Prostate gland (tissue), 2 donors: ENCODE results near the gene FASTK. TPM values are rescaled to one million over a fixed set of nuclear protein-coding genes. Genes with fewer than 3 reads are reported as not detected.

Experiments used
- DNase-seq: peaks from one replicate; pipeline ENCODE4 v3.0.0-alpha.2; 2019; ENCODE audit warnings: low spot score
- H3K27ac ChIP-seq, 2 donors: fragments of 200-600 bp; sonication (generic); 2 replicates each; pipeline ENCODE4 v1.5.1; 2017 to 2019
- H3K27me3 ChIP-seq: fragments of 200-600 bp; sonication (generic); replicated peaks from 2 replicates; pipeline ENCODE4 v1.5.1; 2019; ENCODE audit not compliant: insufficient read depth
- H3K36me3 ChIP-seq, 2 donors: fragments of 200-600 bp; sonication (generic); 1 replicate in 1 of 2; 2 replicates in 1 of 2; pipeline versions ENCODE4 v1.5.1 to v1.8.1; 2017 to 2019
- H3K4me1 ChIP-seq: fragments of 200-600 bp; sonication (generic); replicated peaks from 2 replicates; pipeline ENCODE4 v1.5.1; 2019
- H3K4me3 ChIP-seq, 2 donors: fragments of 200-600 bp; sonication (generic); 2 replicates each; pipeline ENCODE4 v1.5.1; 2017 to 2019
- H3K9me3 ChIP-seq: fragments of 200-600 bp; sonication (generic); 2 replicates; pipeline ENCODE4 v1.5.1; 2017
- POLR2A ChIP-seq: fragments of 450-650 bp; IDR thresholded peaks from one replicate; pipeline ENCODE4 v1.6.1; 2016; ENCODE audit warnings: antibody characterized with exemption, mild to moderate bottlenecking
- POLR2AphosphoS5 ChIP-seq: sonication (generic); formaldehyde crosslinking; IDR thresholded peaks from one replicate; pipeline ENCODE4 v1.6.1; 2017; ENCODE audit warnings: antibody characterized with exemption
- WGBS: methylation state at CpG from one replicate; pipeline ENCODE4 v1.1.5; 2018; 5-methylcytosine and 5-hydroxymethylcytosine counted together
- intact Hi-C: fragments of 100-400 bp; cut with DNase I; formaldehyde crosslinking; loops from one replicate; pipeline ENCODE4 v1.14.2; 2022
- total RNA-seq, 2 donors: library from RNA; depleted of rRNA; stranded (reverse); fragments of >200 nt; gene quantifications; one replicate each; pipeline ENCODE4 v1.1.0, GENCODE V29; 2016
- TF ChIP-seq, protein P1 (sequence below), 4 experiments: fragments of 200-600 bp in 2 of 4; fragments of 450-650 bp in 2 of 4; sonication (generic) in 2 of 4; IDR thresholded peaks; 1 replicate in 3 of 4; 2 replicates in 1 of 4; pipeline ENCODE4 v1.5.1; 2016 to 2019; ENCODE audit warnings: antibody characterized with exemption in 4 of 4, mild to moderate bottlenecking in 2 of 4, moderate library complexity in 2 of 4

FASTK gene
- total RNA-seq, 2 donors from 2014 or later = 107 to 122 TPM

DNA sequence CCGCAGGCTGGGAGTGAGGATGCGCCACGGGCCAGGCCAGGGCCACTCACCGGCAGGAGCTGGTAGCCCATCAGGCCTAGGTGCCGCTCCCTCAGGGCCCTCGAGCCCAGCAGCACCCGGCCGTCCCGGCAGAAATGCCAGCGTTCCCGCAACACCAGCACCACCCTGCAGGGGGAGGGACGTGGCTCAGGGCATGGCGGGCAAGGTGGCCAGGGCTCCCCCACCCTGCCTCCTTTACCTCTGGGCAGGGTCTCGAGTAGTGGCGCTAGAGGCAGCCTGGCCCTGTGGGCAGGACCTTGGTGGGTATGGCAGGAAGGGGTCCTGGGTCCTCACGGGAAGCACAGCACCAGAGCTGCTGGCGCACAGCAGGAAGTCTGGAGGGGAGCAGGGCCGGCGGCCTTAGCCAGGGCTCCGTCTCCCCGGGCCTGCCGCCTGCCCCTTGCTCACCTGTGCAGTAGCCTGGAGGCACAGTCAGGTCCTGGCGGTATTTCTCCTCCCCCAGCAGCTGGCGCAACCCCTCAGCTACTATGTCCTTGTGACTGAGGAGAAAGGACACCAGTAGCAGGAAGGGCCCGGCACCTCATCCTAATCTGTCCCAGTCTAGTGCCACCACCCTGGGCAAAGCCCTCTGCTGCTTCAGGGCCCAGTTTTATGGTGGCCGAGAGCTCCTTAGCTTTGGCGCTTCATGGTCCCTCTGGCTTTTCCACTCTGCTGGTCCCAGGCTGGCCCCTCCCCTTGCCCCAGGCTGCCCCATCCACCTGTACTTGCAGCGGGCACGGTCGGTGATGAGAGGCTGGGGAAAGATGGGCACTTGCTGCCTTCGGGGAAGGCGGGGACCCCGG, 3.5 kb downstream of the FASTK start:
- Histone ChIP-seq H3K4me1 (peaks cover 19% of the 10 kb centered on the region), H3K4me3 (no peak overlapping the region), H3K27ac (no peak overlapping the region), H3K27me3 (no peaks in the 10 kb centered on the region), H3K9me3 (no peaks in the 10 kb centered on the region), H3K36me3 (peaks cover 0 to 13% of the 10 kb centered on the region in 2 donors)
- 69% methylated on average over 32 of the region's 33 CpGs for WGBS
- no peak for DNase-seq
- TF ChIP-seq POLR2AphosphoS5 (no peak), POLR2A (no peak)
- TF ChIP-seq, protein P1, sequence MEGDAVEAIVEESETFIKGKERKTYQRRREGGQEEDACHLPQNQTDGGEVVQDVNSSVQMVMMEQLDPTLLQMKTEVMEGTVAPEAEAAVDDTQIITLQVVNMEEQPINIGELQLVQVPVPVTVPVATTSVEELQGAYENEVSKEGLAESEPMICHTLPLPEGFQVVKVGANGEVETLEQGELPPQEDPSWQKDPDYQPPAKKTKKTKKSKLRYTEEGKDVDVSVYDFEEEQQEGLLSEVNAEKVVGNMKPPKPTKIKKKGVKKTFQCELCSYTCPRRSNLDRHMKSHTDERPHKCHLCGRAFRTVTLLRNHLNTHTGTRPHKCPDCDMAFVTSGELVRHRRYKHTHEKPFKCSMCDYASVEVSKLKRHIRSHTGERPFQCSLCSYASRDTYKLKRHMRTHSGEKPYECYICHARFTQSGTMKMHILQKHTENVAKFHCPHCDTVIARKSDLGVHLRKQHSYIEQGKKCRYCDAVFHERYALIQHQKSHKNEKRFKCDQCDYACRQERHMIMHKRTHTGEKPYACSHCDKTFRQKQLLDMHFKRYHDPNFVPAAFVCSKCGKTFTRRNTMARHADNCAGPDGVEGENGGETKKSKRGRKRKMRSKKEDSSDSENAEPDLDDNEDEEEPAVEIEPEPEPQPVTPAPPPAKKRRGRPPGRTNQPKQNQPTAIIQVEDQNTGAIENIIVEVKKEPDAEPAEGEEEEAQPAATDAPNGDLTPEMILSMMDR (IDR thresholded peaks at IDR 0.05) = peak in 1 of 4 experiments; percentile 10
- intact Hi-C loops = no loop called here

DNA sequence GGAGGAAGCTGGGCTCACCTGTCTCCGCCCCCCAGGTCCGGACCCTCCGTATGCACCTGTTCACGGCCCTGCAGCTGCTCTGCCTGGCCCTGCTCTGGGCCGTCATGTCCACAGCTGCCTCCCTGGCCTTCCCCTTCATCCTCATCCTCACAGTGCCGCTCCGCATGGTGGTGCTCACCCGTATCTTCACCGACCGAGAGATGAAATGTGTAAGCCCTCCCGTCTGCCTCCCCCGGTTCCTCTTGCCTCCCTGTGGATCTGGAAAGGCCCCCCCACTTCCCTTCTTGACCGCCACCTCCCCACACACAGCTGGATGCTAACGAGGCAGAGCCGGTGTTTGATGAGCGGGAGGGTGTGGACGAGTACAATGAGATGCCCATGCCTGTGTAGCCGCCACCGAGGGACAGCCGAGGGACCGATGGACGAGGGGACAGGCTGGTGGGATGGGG, 4.6 kb downstream of the FASTK start:
- H3K9me3 ChIP-seq = no peaks in the 10 kb centered on the region
- TF ChIP-seq POLR2AphosphoS5 (no peak), POLR2A (no peak)
- TF ChIP-seq, protein P1 (IDR thresholded peaks at IDR 0.05) = no peak
- no peak for DNase-seq
- H3K4me3 ChIP-seq = no peak overlapping the region
- WGBS = 83% methylated on average over 22 of the region's 22 CpGs
- intact Hi-C loops = no loop called here
- H3K36me3 ChIP-seq = peaks cover 2 to 13% of the 10 kb centered on the region in 2 donors
- no peak overlapping the region for H3K27ac ChIP-seq
- H3K27me3 ChIP-seq = no peaks in the 10 kb centered on the region
- H3K4me1 ChIP-seq = peaks cover 8% of the 10 kb centered on the region

DNA sequence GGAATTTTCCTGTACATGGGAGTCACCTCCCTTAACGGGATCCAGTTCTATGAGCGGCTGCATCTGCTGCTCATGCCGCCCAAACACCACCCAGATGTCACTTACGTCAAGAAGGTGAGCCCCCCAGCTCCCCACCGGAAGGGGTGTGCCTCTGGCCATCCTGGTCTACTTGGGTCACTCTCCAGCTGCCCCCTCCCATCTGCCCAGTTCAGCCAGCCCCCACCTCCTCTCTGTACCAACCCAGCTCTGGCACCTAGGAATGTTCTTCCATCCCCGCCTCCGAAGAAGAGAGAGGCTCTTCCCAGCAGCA, 5.0 kb downstream of the FASTK start:
- peaks cover 2 to 15% of the 10 kb centered on the region in 2 donors for H3K36me3 ChIP-seq
- 70% methylated on average over 7 of the region's 7 CpGs for WGBS
- intact Hi-C loops = no loop called here

DNA sequence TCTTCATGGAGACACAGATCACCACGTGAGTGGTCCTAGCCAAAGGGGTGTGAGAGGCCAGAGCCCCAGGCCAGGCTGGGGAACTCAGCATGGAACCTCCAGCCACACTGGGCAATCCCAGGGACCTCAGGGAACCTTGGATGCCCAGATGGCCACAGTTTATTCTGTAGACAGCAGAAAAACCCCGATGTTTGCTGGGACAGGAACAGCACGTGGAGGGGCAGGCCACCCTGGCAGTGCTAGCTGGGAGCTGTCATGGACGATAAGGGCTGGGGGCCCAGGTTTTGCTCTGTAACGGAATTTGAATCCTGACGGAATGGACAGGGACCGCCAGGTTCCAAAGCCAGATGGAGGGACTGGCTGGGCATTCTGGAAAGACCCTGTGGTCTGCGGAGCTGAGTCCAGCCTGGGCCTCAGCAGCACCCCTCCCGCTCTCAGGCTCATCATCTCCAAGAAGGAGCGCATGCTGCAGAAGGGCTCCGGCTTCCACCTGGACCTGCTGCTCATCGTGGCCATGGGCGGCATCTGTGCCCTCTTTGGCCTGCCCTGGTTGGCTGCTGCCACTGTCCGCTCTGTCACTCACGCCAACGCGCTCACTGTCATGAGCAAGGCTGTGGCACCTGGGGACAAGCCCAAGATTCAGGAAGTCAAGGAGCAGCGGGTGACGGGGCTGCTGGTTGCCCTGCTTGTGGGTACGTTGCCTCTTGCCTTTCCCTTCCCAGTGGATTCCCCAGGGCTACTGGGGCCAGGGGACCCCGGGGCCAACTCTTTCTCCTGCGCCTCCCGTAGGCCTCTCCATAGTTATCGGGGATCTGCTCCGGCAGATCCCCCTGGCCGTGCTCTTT, 5.6 kb downstream of the FASTK start:
- Histone ChIP-seq H3K9me3 (no peaks in the 10 kb centered on the region), H3K4me1 (peaks cover 6% of the 10 kb centered on the region), H3K36me3 (peaks cover 8 to 21% of the 10 kb centered on the region in 2 donors), H3K27me3 (no peaks in the 10 kb centered on the region), H3K27ac (no peak overlapping the region), H3K4me3 (no peak overlapping the region)
- no peak for DNase-seq
- no peak for TF ChIP-seq POLR2A
- TF ChIP-seq, protein P1 (IDR thresholded peaks at IDR 0.05) = no peak
- no peak for TF ChIP-seq POLR2AphosphoS5
- 84% methylated on average over 22 of the region's 26 CpGs for WGBS
- intact Hi-C loops = no loop called here

More for the DNA sequence above, 5.0 kb downstream of the FASTK start:
- no peak for DNase-seq
- no peaks in the 10 kb centered on the region for H3K27me3 ChIP-seq
- TF ChIP-seq POLR2A (no peak), POLR2AphosphoS5 (no peak)
- TF ChIP-seq, protein P1 (IDR thresholded peaks at IDR 0.05) = no peak
- H3K4me3 ChIP-seq = no peak overlapping the region
- H3K4me1 ChIP-seq = peaks cover 6% of the 10 kb centered on the region
- H3K27ac ChIP-seq = no peak overlapping the region
- no peaks in the 10 kb centered on the region for H3K9me3 ChIP-seq
